NCI-H345 treated with DMSO at 0.1 percent for 48 hours (cell line): Measurements from ENCODE around the gene CHKA.
A peak's percentile ranks its signal among the peaks of the same experiment; 100 is the strongest.

ENCODE experiments used
- DNase-seq: peaks from one replicate; lab custom pipeline; 2025; ENCODE audit not compliant: unreplicated experiment; lab: John Stamatoyannopoulos, UW

CHKA gene

DNA sequence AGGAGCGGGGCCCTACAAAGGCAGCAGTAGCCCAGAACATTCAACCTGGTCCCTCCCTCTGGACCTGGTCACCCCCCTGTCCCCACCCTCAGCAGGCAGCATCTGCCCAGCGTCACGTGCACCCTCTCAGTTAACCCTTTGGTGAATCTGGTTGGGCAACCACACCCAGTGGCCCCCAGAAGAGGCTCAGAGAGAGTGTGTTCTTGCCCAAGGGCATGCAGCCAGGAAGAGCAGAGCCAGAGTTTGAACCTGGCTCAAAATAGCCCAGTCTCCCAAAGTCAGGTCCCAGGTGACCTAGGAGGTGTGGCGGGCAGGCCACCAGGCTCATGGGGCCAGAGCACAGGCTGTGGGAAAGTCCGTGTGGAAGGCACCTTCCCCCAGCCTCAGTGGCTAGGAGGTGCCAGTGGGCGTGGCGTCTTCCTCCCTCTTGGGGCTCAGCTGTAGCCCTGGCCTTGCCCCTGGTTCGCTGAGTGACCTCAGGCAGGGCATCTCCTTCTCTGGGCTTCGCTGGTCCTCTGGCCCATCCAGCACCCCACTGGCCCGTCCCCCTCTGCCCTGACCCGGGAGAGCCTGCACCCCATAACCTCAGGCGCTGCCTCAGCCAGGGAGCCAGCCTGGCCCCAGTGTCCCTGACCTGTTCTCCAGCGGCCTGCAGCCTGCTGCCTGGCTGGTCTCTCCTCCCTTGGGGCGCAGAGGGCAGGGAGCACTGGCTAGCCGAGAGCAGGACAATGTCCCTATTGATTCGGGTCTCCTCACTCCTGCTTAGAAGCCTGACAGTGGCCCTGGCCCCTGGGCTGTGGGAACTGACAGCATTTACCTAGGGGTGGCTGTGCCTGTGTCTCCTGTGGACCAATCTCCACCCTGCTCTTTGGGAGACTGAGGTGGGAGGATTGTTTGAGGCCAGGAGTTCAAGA, 104.0 kb downstream of the CHKA start:
- DNase-seq = no peak

- DNase-seq = no peak
Measured at GRCh38 chr11:68016161-68016903, 104.9 kb downstream of the CHKA start.

DNA sequence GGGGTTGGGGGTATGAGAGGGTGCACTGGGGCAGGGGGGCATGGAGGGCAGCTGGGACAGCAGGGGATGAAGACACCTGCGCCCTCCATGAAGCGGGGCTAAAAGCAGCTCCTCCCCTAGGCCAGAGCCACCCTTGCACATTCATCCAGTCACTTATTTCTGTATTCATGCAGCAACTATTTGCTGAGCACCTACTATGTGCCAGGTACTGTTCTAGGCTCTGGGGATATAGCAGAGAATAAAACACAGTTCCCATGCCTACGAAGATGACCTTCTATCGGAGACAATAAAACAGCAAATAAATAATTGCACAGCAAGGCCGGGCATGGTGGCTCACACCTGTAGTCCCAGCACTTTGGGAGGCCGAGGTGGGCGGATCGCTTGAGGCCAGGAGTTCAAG, 105.7 kb downstream of the CHKA start:
- DNase-seq = no peak

GRCh38 chr11:68014947-68015447, 106.2 kb downstream of the CHKA start:
- no peak for DNase-seq

DNA sequence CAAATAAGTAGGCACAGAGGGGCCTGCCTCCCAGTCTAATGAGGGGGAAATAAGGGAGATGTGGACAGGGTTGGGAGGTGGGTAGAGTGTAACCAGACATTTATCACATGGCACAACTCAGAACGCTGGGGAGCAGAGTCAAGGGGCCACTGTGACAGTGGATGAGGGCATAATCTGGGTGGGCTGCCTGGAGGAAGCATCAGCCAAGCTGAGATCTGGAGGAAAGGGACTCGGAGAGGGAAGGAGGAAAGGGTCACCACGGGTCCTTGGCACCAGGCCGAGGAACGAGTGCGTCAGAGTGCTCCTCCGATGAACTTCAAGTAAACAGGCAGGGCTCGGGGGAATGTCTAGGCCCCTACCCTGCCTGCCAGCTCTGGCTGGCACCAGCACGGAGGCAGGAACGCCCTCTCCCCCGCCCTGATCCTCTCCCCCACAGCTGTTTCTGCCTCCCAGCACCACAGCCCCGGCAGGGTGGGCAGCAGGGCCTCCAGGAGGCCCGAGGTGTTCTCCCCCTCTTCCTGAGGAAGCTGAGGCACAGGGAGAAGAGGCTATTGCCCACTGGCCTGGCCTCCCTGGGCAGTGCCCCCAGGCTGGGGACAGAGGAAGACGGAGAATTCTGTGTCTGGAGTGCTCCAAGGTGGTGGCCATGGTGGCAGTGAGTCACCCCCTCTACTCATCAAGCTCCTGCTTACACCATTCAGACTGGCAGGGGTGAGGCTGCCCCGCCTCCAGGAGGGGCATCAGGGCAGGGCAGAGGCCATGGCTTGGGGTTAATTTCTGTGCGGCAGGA, 106.8 kb downstream of the CHKA start:
- no peak for DNase-seq

DNA sequence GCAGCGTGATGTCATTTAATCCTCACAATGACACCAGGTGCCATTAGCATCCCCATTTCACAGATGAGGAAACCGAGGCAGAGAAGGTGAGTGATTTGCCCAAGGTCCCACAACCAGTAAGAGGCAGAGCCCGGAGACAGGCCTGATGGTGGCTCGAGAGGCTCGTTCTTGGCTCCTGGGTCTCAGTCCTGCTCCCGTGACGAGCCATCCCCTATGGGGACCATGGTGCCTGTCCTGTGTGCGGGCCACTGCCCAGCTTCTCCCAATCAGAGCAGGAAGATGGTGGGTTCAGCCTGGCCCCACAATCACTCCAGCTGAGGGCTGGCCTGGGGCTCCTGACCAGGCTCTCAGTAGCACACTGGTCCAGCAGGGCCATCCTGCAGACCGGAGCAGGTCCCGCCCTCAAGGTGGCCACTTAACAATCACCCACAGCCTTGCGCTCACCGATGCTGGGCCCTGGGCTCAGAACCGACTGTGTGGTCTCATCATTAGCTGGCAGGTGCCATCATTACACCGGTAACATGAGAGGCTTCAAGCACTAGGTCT, 107.5 kb downstream of the CHKA start:
- DNase-seq = no peak

GRCh38 chr11:68012843-68013610, 108.2 kb downstream of the CHKA start:
- no peak for DNase-seq

DNA sequence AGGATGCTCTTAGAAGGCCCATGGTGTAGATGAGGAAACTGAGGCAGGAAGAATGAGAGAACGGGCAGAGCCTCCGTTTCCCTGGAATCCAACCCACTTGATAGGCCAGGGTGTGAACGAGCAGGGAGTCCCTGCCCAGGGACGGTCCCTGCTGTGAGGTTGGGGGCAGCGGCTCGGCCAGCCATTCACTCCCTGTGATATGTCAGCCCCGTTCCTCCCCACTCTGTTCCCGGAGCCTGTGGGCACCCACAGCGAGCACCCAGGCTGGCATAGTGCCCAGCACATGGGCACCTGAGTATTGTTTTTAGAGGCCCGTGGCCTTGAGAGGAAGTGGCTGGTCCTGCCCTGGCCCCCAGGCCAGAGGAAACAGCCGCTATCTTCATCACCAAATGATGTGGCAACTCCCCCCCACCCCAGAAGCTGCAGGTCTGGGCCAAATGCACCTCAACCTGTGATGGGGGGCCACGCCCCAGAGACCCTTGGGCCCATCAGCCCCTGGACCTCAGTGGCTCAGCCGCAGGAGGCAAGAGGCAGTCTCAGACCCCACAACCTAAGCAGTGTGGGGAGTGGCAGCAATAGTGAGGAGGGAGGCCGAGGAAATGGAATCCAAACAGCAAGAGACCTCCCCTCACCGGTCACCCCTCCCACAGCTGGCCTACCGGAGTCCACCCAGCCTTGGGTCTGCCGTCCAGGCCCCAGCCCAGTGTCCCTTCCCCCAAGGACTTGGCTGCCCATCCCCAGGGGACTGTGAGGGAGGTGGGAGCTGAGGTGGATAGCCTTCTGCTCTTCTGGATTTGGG, 108.9 kb downstream of the CHKA start:
- DNase-seq = no peak

GRCh38 chr11:68011051-68011943, 109.9 kb downstream of the CHKA start:
- DNase-seq = no peak

DNA sequence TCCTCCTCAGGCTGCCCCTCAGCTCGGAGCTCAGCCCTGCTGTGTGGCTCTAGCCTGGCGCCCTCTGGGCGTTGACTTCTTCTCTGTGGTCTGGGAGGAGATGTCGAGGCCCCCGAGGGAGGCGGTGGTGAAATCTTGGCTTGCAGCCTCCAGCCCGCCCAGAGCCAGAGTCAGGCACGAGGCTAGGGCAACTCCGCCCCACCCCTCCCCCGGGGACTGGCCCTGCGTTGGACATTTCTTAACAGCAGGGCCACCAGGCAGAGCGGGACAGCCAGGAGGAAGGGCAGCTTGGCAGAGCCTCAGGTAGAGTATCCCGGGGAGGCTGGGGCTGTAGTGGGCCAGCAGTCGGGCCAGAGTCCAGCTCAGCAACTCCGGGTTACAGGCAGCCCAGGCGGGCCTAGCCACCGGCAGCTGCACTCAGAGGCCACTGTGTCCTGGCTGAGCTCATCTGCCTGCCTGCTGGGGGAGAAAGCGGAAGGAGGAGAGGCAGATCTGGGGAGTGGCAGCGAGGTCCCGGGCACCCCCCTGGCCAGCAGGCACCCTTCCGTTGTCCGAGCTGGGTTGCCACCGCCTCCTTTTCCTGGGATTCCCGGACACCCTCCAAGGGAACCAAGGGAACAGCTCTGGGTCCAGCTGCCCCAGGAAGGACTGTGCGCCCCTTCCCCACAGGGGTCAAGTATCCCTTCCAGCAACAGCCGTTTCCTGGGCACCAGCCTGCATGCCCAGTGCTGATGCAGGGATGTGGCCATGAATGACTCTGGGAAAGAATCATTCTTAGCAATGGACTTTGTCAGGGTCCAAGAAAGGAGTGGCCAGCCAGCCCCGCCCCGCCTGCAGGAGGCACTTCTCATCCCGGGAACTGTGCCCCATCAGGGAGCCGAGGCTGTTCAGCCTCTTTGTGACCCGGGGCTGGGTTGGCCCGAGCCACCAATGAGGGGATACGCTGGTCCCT, 110.8 kb downstream of the CHKA start, which contains the start of gene ALDH3B1:
TSS of gene ALDH3B1 (plus strand) at position 238 of the 952 bp plus-strand sequence. CDS start 4,971 bp downstream, outside the sequence.
- DNase-seq = no peak

GRCh38 chr11:68009391-68010089, 111.6 kb downstream of the CHKA start:
- no peak for DNase-seq

- DNase-seq = peak; percentile 46
Measured at GRCh38 chr11:68008381-68009337, 112.5 kb downstream of the CHKA start.

GRCh38 chr11:68007498-68008380, 113.4 kb downstream of the CHKA start:
- DNase-seq = no peak

DNA sequence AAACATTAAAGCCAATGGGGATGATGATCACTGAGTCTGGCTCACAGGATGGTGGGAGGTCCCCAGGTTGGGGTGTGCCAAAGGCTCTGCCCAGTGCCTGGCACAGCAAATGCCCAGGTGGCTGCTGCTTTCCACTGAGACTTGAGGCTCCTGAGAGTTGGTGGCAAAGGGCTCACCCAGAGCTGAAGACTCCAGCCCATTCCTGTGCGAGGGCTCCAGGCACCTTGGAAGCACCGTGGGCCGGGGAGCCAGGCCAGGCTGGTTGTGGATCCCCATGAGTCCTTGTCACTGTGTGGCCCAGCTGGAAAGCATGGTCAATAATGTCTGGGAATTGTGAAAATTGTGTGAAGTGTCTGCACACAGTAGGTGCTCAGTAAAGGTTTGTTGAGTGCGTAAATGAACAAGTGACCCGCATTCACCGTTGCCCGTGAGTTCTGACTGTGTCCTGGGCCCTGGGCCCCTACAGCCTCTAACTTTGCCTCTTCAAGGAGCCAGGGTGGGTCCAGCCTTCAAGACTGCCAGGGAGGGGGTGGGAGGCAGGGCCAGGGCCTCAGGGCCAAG, 114.5 kb downstream of the CHKA start:
- no peak for DNase-seq
